AG09319 (cell line): Measurements from ENCODE around the gene THAP8.

Source experiments
- DNase-seq: peaks from one replicate; pipeline ENCODE4 v3.0.0-alpha.2; 2010; ENCODE audit warnings: low read depth; ENCODE audit errors: extremely low read depth
- TF ChIP-seq, protein P1 (sequence below): IDR thresholded peaks from 2 replicates; pipeline ENCODE4 v1.5.1; 2011; ENCODE audit warnings: low read depth, mild to moderate bottlenecking, inconsistent platforms, low read length, moderate library complexity

Gene THAP8, protein sequence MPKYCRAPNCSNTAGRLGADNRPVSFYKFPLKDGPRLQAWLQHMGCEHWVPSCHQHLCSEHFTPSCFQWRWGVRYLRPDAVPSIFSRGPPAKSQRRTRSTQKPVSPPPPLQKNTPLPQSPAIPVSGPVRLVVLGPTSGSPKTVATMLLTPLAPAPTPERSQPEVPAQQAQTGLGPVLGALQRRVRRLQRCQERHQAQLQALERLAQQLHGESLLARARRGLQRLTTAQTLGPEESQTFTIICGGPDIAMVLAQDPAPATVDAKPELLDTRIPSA

DNA sequence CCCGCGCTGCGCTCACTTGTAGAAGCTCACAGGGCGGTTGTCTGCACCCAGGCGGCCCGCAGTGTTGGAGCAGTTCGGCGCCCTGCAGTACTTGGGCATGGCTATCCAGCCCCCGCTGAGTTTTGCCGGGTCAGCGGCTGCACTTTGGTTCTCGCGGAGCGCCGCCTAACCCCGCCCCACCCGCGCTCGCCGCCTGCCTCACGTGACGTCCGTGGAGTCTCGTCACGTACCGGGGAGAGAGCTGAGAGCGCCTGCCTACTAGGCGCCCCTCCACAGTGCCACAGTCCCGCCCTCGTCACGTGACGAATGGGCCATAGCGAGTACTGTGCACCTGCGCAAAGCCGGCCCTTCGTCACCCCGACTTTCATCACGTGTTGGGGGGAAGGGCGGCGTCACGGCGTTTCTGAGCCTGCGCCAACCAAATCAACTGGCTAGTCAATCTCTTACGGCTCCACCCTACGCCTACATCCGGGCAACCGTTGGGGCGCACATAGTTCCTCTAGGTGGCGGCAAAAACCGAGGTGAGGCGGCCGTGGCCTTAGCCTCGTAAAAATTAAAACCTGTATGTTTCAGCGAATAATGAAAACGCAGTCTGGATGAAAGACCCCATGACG, at the start of gene THAP8:
TSS of gene THAP8 (minus strand) at position 167 of the 614 bp plus-strand sequence. CDS start at position 99, 68 bp downstream.
- DNase-seq: peak; percentile 98
- TF ChIP-seq, protein P1, sequence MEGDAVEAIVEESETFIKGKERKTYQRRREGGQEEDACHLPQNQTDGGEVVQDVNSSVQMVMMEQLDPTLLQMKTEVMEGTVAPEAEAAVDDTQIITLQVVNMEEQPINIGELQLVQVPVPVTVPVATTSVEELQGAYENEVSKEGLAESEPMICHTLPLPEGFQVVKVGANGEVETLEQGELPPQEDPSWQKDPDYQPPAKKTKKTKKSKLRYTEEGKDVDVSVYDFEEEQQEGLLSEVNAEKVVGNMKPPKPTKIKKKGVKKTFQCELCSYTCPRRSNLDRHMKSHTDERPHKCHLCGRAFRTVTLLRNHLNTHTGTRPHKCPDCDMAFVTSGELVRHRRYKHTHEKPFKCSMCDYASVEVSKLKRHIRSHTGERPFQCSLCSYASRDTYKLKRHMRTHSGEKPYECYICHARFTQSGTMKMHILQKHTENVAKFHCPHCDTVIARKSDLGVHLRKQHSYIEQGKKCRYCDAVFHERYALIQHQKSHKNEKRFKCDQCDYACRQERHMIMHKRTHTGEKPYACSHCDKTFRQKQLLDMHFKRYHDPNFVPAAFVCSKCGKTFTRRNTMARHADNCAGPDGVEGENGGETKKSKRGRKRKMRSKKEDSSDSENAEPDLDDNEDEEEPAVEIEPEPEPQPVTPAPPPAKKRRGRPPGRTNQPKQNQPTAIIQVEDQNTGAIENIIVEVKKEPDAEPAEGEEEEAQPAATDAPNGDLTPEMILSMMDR: peak; percentile 57

DNA sequence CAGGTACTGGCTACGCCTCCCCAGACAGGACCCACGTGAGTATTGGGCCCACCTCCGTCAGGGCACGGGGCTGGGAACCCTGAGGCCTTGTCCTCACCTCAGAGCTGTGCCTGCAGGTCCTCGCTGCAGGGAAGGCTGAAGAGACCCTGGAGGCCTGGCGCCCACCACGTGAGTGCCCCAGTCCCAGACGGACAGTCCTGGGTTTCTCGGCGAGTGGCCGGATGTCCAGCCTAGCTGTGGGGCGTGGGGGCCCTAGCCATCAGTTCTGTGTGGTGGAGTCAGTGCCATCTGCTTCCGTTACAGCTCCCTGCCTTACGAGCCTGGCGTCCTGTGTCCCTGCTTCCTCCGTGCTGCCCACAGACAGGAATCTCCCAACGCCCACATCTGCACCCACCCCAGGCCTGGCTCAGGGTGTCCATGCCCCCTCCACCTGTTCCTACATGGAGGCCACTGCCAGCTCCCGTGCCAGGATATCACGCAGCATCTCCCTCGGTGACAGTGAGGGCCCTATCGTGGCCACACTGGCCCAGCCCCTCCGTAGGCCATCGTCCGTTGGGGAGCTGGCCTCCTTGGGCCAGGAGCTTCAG, 49.0 kb upstream of the THAP8 start:
- DNase-seq: no peak
- TF ChIP-seq, protein P1: no peak

DNA sequence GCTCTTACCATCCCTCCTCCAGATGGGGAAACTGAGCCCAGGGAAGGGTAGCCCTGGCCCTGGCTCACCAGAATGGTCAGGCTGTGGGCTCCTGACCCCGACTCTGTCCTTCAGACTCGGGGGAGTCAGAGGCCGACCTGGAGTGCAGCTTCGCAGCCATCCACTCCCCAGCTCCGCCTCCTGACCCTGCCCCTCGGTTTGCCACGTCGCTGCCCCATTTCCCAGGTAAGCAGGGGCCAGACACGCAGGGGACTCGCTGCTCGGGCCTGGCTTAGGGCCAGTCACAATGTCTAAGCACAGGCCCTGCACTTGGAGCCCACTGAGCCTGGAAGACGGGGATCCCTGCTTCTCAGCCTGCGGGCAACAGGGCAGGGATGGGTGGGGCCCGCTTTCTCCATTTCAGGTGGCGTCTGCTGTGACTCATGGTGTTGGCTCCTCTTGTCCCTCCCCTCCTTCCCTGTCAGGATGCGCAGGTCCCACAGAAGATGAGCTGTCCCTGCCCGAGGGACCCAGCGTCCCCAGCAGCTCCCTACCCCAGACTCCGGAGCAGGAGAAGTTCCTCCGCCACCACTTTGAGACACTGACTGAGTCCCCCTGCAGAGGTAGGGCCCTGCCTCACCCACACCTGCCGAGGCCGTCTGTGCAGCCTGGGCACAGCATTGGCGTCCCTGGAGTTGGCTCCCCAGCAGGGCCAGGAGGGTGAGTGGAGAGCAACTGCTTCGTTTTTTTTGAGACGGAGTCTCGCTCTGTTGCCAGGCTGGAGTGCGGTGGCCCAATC, 47.7 kb upstream of the THAP8 start:
- no peak for DNase-seq
- TF ChIP-seq, protein P1: no peak

DNA sequence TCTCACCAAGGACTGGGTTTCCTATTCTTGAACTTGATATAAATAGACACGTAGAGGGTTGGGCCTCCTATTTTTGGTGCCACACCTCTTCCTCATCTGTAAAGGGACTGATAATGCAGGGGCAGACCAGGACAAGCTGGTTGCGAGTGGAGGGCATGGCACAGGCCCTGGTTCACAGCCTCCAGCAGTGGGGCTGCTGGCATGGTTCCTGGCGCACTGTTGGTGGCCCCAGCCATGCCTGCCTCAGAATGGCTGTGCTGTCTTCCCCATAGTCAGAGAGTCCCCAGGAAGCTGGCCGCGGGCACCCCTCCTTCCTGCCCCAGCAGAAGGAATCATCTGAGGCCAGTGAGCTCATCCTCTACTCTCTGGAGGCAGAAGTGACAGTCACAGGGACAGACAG, 46.4 kb upstream of the THAP8 start:
- TF ChIP-seq, protein P1: no peak
- no peak for DNase-seq

DNA sequence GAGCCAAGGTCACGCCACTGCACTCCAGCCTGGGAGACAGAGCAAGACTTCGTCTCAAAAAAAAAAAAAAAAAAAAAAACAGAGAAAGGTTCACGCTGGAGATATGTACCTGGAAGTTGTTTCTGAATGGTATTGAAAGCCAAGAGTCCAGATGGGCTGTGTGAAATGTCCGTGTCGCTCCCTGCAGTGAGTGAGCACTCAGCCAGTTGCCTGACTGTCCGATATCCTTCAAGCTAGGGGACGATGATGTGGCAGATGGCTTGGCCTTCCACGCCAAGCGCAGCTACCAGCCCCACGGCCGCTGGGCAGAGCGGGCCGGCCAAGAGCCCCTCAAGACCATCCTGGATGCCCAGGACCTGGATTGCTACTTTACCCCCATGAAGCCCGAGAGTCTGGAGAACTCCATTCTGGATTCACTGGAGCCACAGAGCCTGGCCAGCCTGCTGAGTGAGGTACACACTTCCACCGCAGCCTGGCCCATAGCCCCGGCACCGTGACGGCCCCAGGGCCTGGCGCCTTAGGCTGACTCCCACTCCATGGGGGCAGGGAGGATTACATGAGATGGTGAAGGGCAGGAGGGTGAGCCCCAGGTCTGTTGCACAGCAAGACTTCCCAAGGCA, 45.2 kb upstream of the THAP8 start:
- TF ChIP-seq, protein P1: no peak
- no peak for DNase-seq

DNA sequence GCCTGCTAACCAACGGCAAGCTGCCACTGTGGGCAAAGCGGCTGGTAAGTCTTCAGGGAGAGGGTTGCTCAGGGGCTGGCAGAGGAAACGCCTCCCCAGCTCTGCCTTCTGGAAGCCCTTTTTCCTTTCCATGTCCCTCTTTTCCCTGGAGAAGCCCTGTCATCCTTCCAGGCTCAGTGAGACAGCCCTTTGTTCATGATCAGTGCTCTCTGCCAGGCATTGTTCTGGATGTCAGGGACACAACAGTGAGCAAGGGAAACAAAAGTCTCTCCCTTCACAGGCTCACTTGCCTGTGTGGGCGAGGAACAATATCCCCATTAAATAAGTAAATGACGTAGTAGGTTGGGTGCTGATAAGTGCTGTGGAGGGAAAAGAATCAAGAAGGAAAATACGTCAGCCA, 43.0 kb upstream of the THAP8 start:
- DNase-seq: no peak
- TF ChIP-seq, protein P1: no peak
